Left ventricle myocardium inferior (tissue), 1 donor: ENCODE results near the gene CRHR1. TPM values are rescaled to one million over a fixed set of nuclear protein-coding genes. Genes with fewer than 3 reads are reported as not detected.

Experiments
- DNase-seq: peaks from one replicate; pipeline ENCODE4 v3.0.0-alpha.2; 2020
- H3K27ac ChIP-seq: fragments of 200-600 bp; replicated peaks from 2 replicates; pipeline ENCODE4 v1.8.0; 2021
- H3K27me3 ChIP-seq: fragments of 200-600 bp; 2 replicates; pipeline ENCODE4 v1.8.0; 2021; ENCODE audit warnings: low read depth
- H3K36me3 ChIP-seq: fragments of 200-600 bp; 2 replicates; pipeline ENCODE4 v1.8.0; 2021
- H3K4me1 ChIP-seq: fragments of 200-600 bp; 2 replicates; pipeline ENCODE4 v1.8.0; 2021
- H3K4me3 ChIP-seq: fragments of 200-600 bp; 2 replicates; pipeline ENCODE4 v1.8.0; 2021; ENCODE audit warnings: mild to moderate bottlenecking, moderate library complexity
- H3K9me3 ChIP-seq: fragments of 200-600 bp; replicated peaks from 2 replicates; pipeline ENCODE4 v1.8.0; 2021
- CTCF ChIP-seq: fragments of 200-600 bp; IDR thresholded peaks from 2 replicates; pipeline ENCODE4 v1.8.0; 2021; ENCODE audit warnings: antibody characterized with exemption, mild to moderate bottlenecking, borderline replicate concordance
- intact Hi-C: fragments of 100-400 bp; cut with micrococcal nuclease; formaldehyde crosslinking; loops from one replicate; pipeline ENCODE4 v1.11.0; 2022
- total RNA-seq: library from RNA; stranded (reverse); fragmentation: NEBNext Ultra II Directional; extraction: Animal tissue kit (Norgen Biotek cat#: 25700); gene quantifications from one replicate; pipeline ENCODE4 v1.2.1, GENCODE V29; 2021
- donor health status: DM: no; HTN: yes; CAD: no; lungs with severe emphysema.

CRHR1 gene
- total RNA-seq, 1 donor from 2014 or later: not detected

GRCh38 chr17:45815752-45816151 lies 31.6 kb downstream of the CRHR1 start:
- Histone ChIP-seq H3K36me3 (no peaks in the 10 kb centered on the region), H3K27ac (no peak overlapping the region), H3K4me1 (peaks cover 6% of the 10 kb centered on the region), H3K4me3 (no peak overlapping the region), H3K9me3 (no peaks in the 10 kb centered on the region), H3K27me3 (peaks cover 35% of the 10 kb centered on the region)
- intact Hi-C loops: no loop called here
- TF ChIP-seq CTCF: no peak
- DNase-seq: no peak

GRCh38 chr17:45818041-45818440 lies 33.9 kb downstream of the CRHR1 start:
- Histone ChIP-seq H3K27ac (no peak overlapping the region), H3K4me1 (peaks cover 6% of the 10 kb centered on the region), H3K4me3 (no peak overlapping the region), H3K9me3 (no peaks in the 10 kb centered on the region), H3K36me3 (no peaks in the 10 kb centered on the region), H3K27me3 (peaks cover 33% of the 10 kb centered on the region)
- intact Hi-C loops: no loop called here
- no peak for TF ChIP-seq CTCF
- DNase-seq: no peak

GRCh38 chr17:45818699-45819098 lies 34.6 kb downstream of the CRHR1 start:
- Histone ChIP-seq H3K4me3 (no peak overlapping the region), H3K27ac (no peak overlapping the region), H3K27me3 (peaks cover 33% of the 10 kb centered on the region), H3K36me3 (no peaks in the 10 kb centered on the region), H3K9me3 (no peaks in the 10 kb centered on the region), H3K4me1 (peaks cover 6% of the 10 kb centered on the region)
- DNase-seq: no peak
- no peak for TF ChIP-seq CTCF
- intact Hi-C loops: no loop called here

GRCh38 chr17:45819632-45820031 lies 35.5 kb downstream of the CRHR1 start:
- Histone ChIP-seq H3K27me3 (peaks cover 39% of the 10 kb centered on the region), H3K9me3 (no peaks in the 10 kb centered on the region), H3K27ac (no peak overlapping the region), H3K36me3 (no peaks in the 10 kb centered on the region), H3K4me1 (peaks cover 6% of the 10 kb centered on the region), H3K4me3 (no peak overlapping the region)
- no peak for TF ChIP-seq CTCF
- intact Hi-C loops: loop anchor here (10.0 kb wide), 1 partner anchor 65 kb away; no protein-coding TSS in a partner anchor
- DNase-seq: no peak

GRCh38 chr17:45820052-45820780 lies 36.1 kb downstream of the CRHR1 start:
- H3K36me3 ChIP-seq: no peaks in the 10 kb centered on the region

More at GRCh38 chr17:45820052-45820780, 36.1 kb downstream of the CRHR1 start:
- peaks cover 44% of the 10 kb centered on the region for H3K27me3 ChIP-seq
- no peak overlapping the region for H3K27ac ChIP-seq
- intact Hi-C loops: loop anchor here (10.0 kb wide), 1 partner anchor 65 kb away; no protein-coding TSS in a partner anchor
- no peak for TF ChIP-seq CTCF
- H3K9me3 ChIP-seq: no peaks in the 10 kb centered on the region
- H3K4me1 ChIP-seq: peaks cover under 1% of the 10 kb centered on the region
- no peak for DNase-seq
- no peak overlapping the region for H3K4me3 ChIP-seq
